HepG2 (cell line): ENCODE data around the gene RAMAC.

Experiments used
- CTCF ChIP-seq: sonication (generic); formaldehyde crosslinking; IDR thresholded peaks from 2 replicates; pipeline ENCODE4 v1.5.0; 2020; ENCODE audit warnings: mild to moderate bottlenecking, missing genetic modification reagents, moderate library complexity
- HDAC2 ChIP-seq: sonication (generic); formaldehyde crosslinking; IDR thresholded peaks from 2 replicates; pipeline ENCODE4 v1.4.0; 2020; ENCODE audit warnings: missing genetic modification reagents
- IRF1 ChIP-seq: sonication (generic); formaldehyde crosslinking; IDR thresholded peaks from 2 replicates; pipeline ENCODE4 v1.4.0; 2020; ENCODE audit warnings: low read depth, mild to moderate bottlenecking, missing genetic modification reagents
- REST ChIP-seq, 2 experiments: IDR thresholded peaks; 2 replicates each; pipeline ENCODE4 v1.6.1; 2011 to 2012; ENCODE audit warnings: low read length in 2 of 2, borderline replicate concordance in 1 of 2, low read depth in 1 of 2, mild to moderate bottlenecking in 1 of 2, moderate library complexity in 1 of 2
- SIN3A ChIP-seq: IDR thresholded peaks from 2 replicates; pipeline ENCODE4 v1.6.1; 2011; ENCODE audit warnings: low read depth, mild to moderate bottlenecking, control low read depth, low read length, borderline replicate concordance
- TAF1 ChIP-seq: sonication (generic); formaldehyde crosslinking; IDR thresholded peaks from 2 replicates; pipeline ENCODE4 v1.4.0; 2020; ENCODE audit warnings: missing genetic modification reagents
- TFAP4 ChIP-seq: sonication (generic); IDR thresholded peaks from 2 replicates; pipeline ENCODE4 v1.6.1; 2016; ENCODE audit warnings: low read depth, borderline replicate concordance
- USF2 ChIP-seq, 2 experiments: sonication (generic) in 1 of 2; formaldehyde crosslinking in 1 of 2; IDR thresholded peaks; 2 replicates each; pipeline versions ENCODE4 v1.5.1 to v1.6.1; 2011 to 2020; ENCODE audit warnings: borderline replicate concordance in 1 of 2, low read depth in 1 of 2, low read length in 1 of 2, mild to moderate bottlenecking in 1 of 2, missing genetic modification reagents in 1 of 2, moderate library complexity in 1 of 2
- ZBTB20 ChIP-seq: sonication (generic); formaldehyde crosslinking; IDR thresholded peaks from 2 replicates; pipeline ENCODE4 v1.8.1; 2023; ENCODE audit warnings: missing genetic modification reagents, low read depth, mild to moderate bottlenecking, borderline replicate concordance
- ZBTB43 ChIP-seq: sonication (generic); formaldehyde crosslinking; conservative IDR thresholded peaks from 2 replicates; pipeline ENCODE4 v1.4.0; 2020; ENCODE audit warnings: missing genetic modification reagents
- ZNF17 ChIP-seq: sonication (generic); formaldehyde crosslinking; IDR thresholded peaks from 2 replicates; pipeline ENCODE4 v1.5.0; 2020; ENCODE audit warnings: mild to moderate bottlenecking, missing genetic modification reagents
- ZNF512B ChIP-seq: sonication (generic); formaldehyde crosslinking; IDR thresholded peaks from 2 replicates; pipeline ENCODE4 v1.5.1; 2020; ENCODE audit warnings: missing genetic modification reagents, mild to moderate bottlenecking, borderline replicate concordance

GRCh38 chr15:82980981-82981380, 5.0 kb upstream of the RAMAC start:
- TF ChIP-seq ZBTB20 (CRISPR knock-in tag): no peak
- TF ChIP-seq ZNF512B: no peak
- TF ChIP-seq TAF1 (CRISPR knock-in tag): no peak
- no peak for TF ChIP-seq ZNF17 (CRISPR knock-in tag)
- TF ChIP-seq TFAP4: no peak
- no peak for TF ChIP-seq CTCF
- no peak for TF ChIP-seq SIN3A
- TF ChIP-seq HDAC2 (CRISPR knock-in tag): no peak
- no peak for TF ChIP-seq USF2 (IDR thresholded peaks at IDR 0.05; ENCODE audit: low read depth, low read length)
- no peak for TF ChIP-seq USF2 (CRISPR knock-in tag; IDR thresholded peaks at IDR 0.05; ENCODE audit: borderline replicate concordance)
- TF ChIP-seq REST (IDR thresholded peaks at IDR 0.05; ENCODE audit: borderline replicate concordance in 1 of 2, low read depth in 1 of 2, low read length in 2 of 2): no peak
- no peak for TF ChIP-seq IRF1 (CRISPR knock-in tag)
- TF ChIP-seq ZBTB43 (CRISPR knock-in tag): no peak
